Retinal pigment epithelial cell (primary cell): ENCODE results near the gene HECTD1.
"Not testable (repeated sequence)": the region's sequence is repeated elsewhere in the genome, so short reads cannot be mapped to it uniquely, and the experiment has no call there.

Source experiments
- DNase-seq: peaks from one replicate; pipeline ENCODE4 v3.0.0-alpha.2; 2010; ENCODE audit warnings: low read depth
- H3K4me3 ChIP-seq: 2 replicates; pipeline ENCODE4 v1.5.1; 2011; ENCODE audit warnings: mild to moderate bottlenecking, low read length, control low read depth, moderate library complexity
- CTCF ChIP-seq: conservative IDR thresholded peaks from 2 replicates; pipeline ENCODE4 v1.5.1; 2011; ENCODE audit warnings: low read depth, low read length, control low read depth, inconsistent platforms

Gene HECTD1

GRCh38 chr14:31109257-31109656, 98.3 kb downstream of the HECTD1 start:
- no peak for DNase-seq
- TF ChIP-seq CTCF: no peak
- no peak overlapping the region for H3K4me3 ChIP-seq

- no peak for TF ChIP-seq CTCF
- H3K4me3 ChIP-seq: no peak overlapping the region
- no peak for DNase-seq
Observed at GRCh38 chr14:31106768-31107167, 100.8 kb downstream of the HECTD1 start.

- no peak for TF ChIP-seq CTCF
- H3K4me3 ChIP-seq: no peak overlapping the region
- DNase-seq: no peak
Observed at GRCh38 chr14:31097081-31097480, 110.5 kb downstream of the HECTD1 start.

GRCh38 chr14:31096255-31096654, 111.3 kb downstream of the HECTD1 start:
- no peak for DNase-seq
- H3K4me3 ChIP-seq: no peak overlapping the region
- TF ChIP-seq CTCF: no peak

GRCh38 chr14:31095817-31096216, 111.8 kb downstream of the HECTD1 start:
- DNase-seq, H3K4me3 ChIP-seq: not testable (repeated sequence)

- not testable (repeated sequence) for H3K4me3 ChIP-seq, DNase-seq
Observed at GRCh38 chr14:31093884-31094839, 113.4 kb downstream of the HECTD1 start.

- no peak overlapping the region for H3K4me3 ChIP-seq
- no peak for DNase-seq
- TF ChIP-seq CTCF: no peak
Observed at GRCh38 chr14:31092160-31092708, 115.4 kb downstream of the HECTD1 start.
